ENCODE data around the gene ZEB1.

DNA sequence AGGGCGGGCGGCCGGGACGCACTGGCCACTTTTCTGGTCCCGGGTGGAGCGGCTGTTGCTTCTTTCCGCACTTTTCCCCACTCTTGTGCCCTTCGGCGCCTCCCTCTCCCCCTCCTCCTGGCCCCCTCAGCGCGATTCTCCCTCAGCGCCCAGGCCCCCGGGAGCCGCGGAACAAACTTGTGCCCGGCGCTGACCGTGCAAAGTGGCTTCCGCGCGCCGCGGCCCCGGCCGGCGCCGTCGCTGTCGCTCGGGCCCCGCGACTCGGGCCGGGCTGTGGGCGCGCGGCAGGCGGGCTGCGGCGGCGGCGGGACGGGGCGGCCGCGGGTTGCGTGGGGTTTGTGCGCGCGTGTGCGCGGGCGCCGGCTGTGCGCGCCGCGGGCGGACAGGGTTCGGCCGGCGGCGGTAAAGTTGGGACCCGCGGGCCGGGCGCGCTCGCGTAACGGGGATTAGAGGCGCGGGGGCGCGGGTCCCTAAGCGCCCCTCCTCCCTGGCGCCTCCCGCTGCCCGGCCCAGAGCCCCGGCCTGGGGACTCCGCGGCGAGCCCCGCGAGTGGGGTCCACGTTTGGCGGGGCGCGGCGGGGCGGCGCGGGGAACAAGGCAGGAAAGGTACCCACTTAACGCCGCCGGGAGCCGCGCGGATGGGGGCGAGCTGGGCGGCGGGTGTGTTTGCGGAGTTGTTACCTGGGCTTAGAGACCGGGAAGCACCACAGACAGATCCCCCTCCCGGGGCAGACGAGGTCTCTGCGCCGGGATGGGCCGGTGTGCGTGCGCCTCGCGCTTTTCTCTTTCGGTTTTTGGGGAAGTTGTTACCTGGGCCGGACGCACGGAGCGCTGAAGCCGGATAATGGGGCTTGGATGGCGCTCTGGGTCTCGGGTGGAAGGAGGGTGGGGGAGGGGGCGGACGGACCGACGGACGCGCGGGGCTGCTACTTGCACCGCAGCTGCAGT lies 860 bp downstream of the ZEB1 start:
- TF ChIP-seq, protein P1, sequence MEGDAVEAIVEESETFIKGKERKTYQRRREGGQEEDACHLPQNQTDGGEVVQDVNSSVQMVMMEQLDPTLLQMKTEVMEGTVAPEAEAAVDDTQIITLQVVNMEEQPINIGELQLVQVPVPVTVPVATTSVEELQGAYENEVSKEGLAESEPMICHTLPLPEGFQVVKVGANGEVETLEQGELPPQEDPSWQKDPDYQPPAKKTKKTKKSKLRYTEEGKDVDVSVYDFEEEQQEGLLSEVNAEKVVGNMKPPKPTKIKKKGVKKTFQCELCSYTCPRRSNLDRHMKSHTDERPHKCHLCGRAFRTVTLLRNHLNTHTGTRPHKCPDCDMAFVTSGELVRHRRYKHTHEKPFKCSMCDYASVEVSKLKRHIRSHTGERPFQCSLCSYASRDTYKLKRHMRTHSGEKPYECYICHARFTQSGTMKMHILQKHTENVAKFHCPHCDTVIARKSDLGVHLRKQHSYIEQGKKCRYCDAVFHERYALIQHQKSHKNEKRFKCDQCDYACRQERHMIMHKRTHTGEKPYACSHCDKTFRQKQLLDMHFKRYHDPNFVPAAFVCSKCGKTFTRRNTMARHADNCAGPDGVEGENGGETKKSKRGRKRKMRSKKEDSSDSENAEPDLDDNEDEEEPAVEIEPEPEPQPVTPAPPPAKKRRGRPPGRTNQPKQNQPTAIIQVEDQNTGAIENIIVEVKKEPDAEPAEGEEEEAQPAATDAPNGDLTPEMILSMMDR (IDR thresholded peaks at IDR 0.05): no peak
- no peak for TF ChIP-seq POLR2AphosphoS5 (IDR thresholded peaks at IDR 0.05)

Data from breast epithelium (tissue), 3 donors.